Hypothalamus (tissue), 51 donors: Measurements from ENCODE around the gene PDE6A.
"Not testable (repeated sequence)": the region's sequence is repeated elsewhere in the genome, so short reads cannot be mapped to it uniquely, and the experiment has no call there.

Source experiments
- DNase-seq, 51 donors: peaks; one replicate each; lab custom pipeline; 2025; lab: John Stamatoyannopoulos, UW

Gene PDE6A

GRCh38 chr5:149898811-149899210 is 45.8 kb downstream of the PDE6A start:
- DNase-seq = no peak

GRCh38 chr5:149895416-149896345 is 48.9 kb downstream of the PDE6A start:
- DNase-seq = peak in 1 of 51 donors; percentile 38

GRCh38 chr5:149894237-149894636 is 50.4 kb downstream of the PDE6A start:
- DNase-seq = no peak

GRCh38 chr5:149893403-149893931 is 51.1 kb downstream of the PDE6A start:
- no peak for DNase-seq

GRCh38 chr5:149892594-149892993 is 52.0 kb downstream of the PDE6A start:
- no peak for DNase-seq

GRCh38 chr5:149888280-149888679 is 56.3 kb downstream of the PDE6A start:
- DNase-seq = no peak

- no peak for DNase-seq
Measured at GRCh38 chr5:149887622-149888183, 56.9 kb downstream of the PDE6A start.

GRCh38 chr5:149886692-149887470 is 57.7 kb downstream of the PDE6A start:
- DNase-seq = no peak

- no peak for DNase-seq
Measured at GRCh38 chr5:149886060-149886459, 58.5 kb downstream of the PDE6A start.

- no peak for DNase-seq
Measured at GRCh38 chr5:149885513-149885912, 59.1 kb downstream of the PDE6A start.

GRCh38 chr5:149883550-149883949 is 61.0 kb downstream of the PDE6A start:
- no peak for DNase-seq

- DNase-seq = not testable (repeated sequence)
Measured at GRCh38 chr5:149882633-149883032, 62.0 kb downstream of the PDE6A start.

- no peak for DNase-seq
Measured at GRCh38 chr5:149881874-149882273, 62.7 kb downstream of the PDE6A start.

GRCh38 chr5:149881069-149881622 is 63.4 kb downstream of the PDE6A start:
- no peak for DNase-seq

- not testable (repeated sequence) for DNase-seq
Measured at GRCh38 chr5:149879593-149879992, 65.0 kb downstream of the PDE6A start.

GRCh38 chr5:149878371-149878770 is 66.2 kb downstream of the PDE6A start:
- no peak for DNase-seq

- no peak for DNase-seq
Measured at GRCh38 chr5:149873896-149874295, 70.7 kb downstream of the PDE6A start.

- DNase-seq = no peak
Measured at GRCh38 chr5:149872351-149873040, 72.1 kb downstream of the PDE6A start.

GRCh38 chr5:149871471-149871870 is 73.1 kb downstream of the PDE6A start:
- DNase-seq = no peak

GRCh38 chr5:149870697-149871096 is 73.9 kb downstream of the PDE6A start:
- no peak for DNase-seq
